SIG-M5 (cell line): Measurements from ENCODE around the gene ACTMAP.

ENCODE experiments used
- DNase-seq: peaks from one replicate; lab custom pipeline; 2025; lab: John Stamatoyannopoulos, UW

ACTMAP gene

GRCh38 chr19:40718774-40719391 lies 31.4 kb downstream of the ACTMAP start:
- no peak for DNase-seq

- no peak for DNase-seq
These were observed 32.1 kb downstream of the ACTMAP start for GRCh38 chr19:40717880-40718773.

- no peak for DNase-seq
These were observed 32.9 kb downstream of the ACTMAP start for GRCh38 chr19:40717325-40717879.

- DNase-seq: peak; percentile 36
These were observed 33.6 kb downstream of the ACTMAP start, which contains the start of the genes COQ8B and ITPKC for GRCh38 chr19:40716482-40717324. Gene COQ8B, minus strand, starts transcription at chr19:40716886. Its CDS starts 2,254 bp downstream, at chr19:40714632. Gene ITPKC, plus strand, starts transcription at chr19:40717112. Its CDS starts 24 bp downstream, at chr19:40717136.

- DNase-seq: no peak
These were observed 34.2 kb downstream of the ACTMAP start for GRCh38 chr19:40716031-40716481.

GRCh38 chr19:40714441-40715299 lies 35.6 kb downstream of the ACTMAP start:
- DNase-seq: no peak

GRCh38 chr19:40713939-40714338 lies 36.3 kb downstream of the ACTMAP start:
- DNase-seq: no peak

- no peak for DNase-seq
These were observed 40.5 kb downstream of the ACTMAP start for GRCh38 chr19:40709817-40710216.

- no peak for DNase-seq
These were observed 42.7 kb downstream of the ACTMAP start for GRCh38 chr19:40707615-40708014.

- DNase-seq: no peak
These were observed 44.2 kb downstream of the ACTMAP start for GRCh38 chr19:40705950-40706619.

- DNase-seq: no peak
These were observed 45.0 kb downstream of the ACTMAP start for GRCh38 chr19:40705362-40705651.

GRCh38 chr19:40704491-40705361 lies 45.6 kb downstream of the ACTMAP start:
- no peak for DNase-seq

GRCh38 chr19:40703029-40703755 lies 47.1 kb downstream of the ACTMAP start:
- DNase-seq: no peak

- DNase-seq: no peak
These were observed 47.8 kb downstream of the ACTMAP start for GRCh38 chr19:40702337-40703012.

- DNase-seq: no peak
These were observed 48.5 kb downstream of the ACTMAP start for GRCh38 chr19:40701758-40702157.

- no peak for DNase-seq
These were observed 50.2 kb downstream of the ACTMAP start for GRCh38 chr19:40700083-40700482.

GRCh38 chr19:40697007-40697406 lies 53.3 kb downstream of the ACTMAP start:
- no peak for DNase-seq

- DNase-seq: no peak
These were observed 54.4 kb downstream of the ACTMAP start for GRCh38 chr19:40695881-40696280.
